Measurements from ENCODE around the gene SLF2. TPM values are rescaled to one million over a fixed set of nuclear protein-coding genes. Genes with fewer than 3 reads are reported as not detected.

Gene SLF2
- total RNA-seq, 3 donors from 2014 or later (not counting 1 experiment from before 2014, with no cell fraction given), result 24.2 to 35.4 (median 30.9) TPM

- DNase-seq, result no peak
- H3K4me3 ChIP-seq (ENCODE audit: low read length), result no peak overlapping the region
- no peaks in the 10 kb centered on the region for H3K9me3 ChIP-seq (ENCODE audit: control insufficient read depth, insufficient read depth, low read length)
- H3K27me3 Mint-ChIP-seq (ENCODE audit: low read depth in 2 of 2), result peaks cover under 1 to 4% of the 10 kb centered on the region in 2 donors
- H3K27me3 ChIP-seq (ENCODE audit: control insufficient read depth, insufficient read depth, low read length), result no peaks in the 10 kb centered on the region
- H3K27ac ChIP-seq (ENCODE audit: low read length), result no peak overlapping the region
- no peak for TF ChIP-seq CTCF (IDR thresholded peaks at IDR 0.05)
- intact Hi-C loops (cut with micrococcal nuclease), result no loop called here
- peaks cover 6% of the 10 kb centered on the region in 2 donors for H3K4me1 Mint-ChIP-seq
- no peak overlapping the region for H3K4me3 Mint-ChIP-seq
- no peaks in the 10 kb centered on the region for H3K36me3 Mint-ChIP-seq
- H3K9me3 Mint-ChIP-seq, result no peaks in the 10 kb centered on the region
- peaks cover 4% of the 10 kb centered on the region for H3K36me3 ChIP-seq (ENCODE audit: control insufficient read depth, insufficient read depth, low read length)
- ATAC-seq, result no peak
- H3K4me1 ChIP-seq (ENCODE audit: control insufficient read depth, insufficient read depth, low read length), result peaks cover 6% of the 10 kb centered on the region
- 87% methylated on average over 13 of the region's 13 CpGs for WGBS (ENCODE audit: insufficient coverage)
- H3K27ac Mint-ChIP-seq, result no peak overlapping the region
Measured at GRCh38 chr10:101007915-101008822, 95.4 kb downstream of the SLF2 start.

GRCh38 chr10:101008823-101009423, 96.2 kb downstream of the SLF2 start:
- Histone ChIP-seq H3K36me3 (ENCODE audit: control insufficient read depth, insufficient read depth, low read length) (peaks cover 4% of the 10 kb centered on the region), H3K27ac (ENCODE audit: low read length) (no peak overlapping the region), H3K27me3 (ENCODE audit: control insufficient read depth, insufficient read depth, low read length) (no peaks in the 10 kb centered on the region), H3K4me3 (ENCODE audit: low read length) (no peak overlapping the region), H3K9me3 (ENCODE audit: control insufficient read depth, insufficient read depth, low read length) (no peaks in the 10 kb centered on the region), H3K4me1 (ENCODE audit: control insufficient read depth, insufficient read depth, low read length) (peaks cover 8% of the 10 kb centered on the region)
- no peaks in the 10 kb centered on the region for H3K9me3 Mint-ChIP-seq
- H3K4me3 Mint-ChIP-seq, result no peak overlapping the region
- WGBS (ENCODE audit: insufficient coverage), result 96% methylated on average over 6 of the region's 6 CpGs
- intact Hi-C loops (cut with micrococcal nuclease), result no loop called here
- ATAC-seq (no peak), DNase-seq (no peak)
- no peaks in the 10 kb centered on the region for H3K36me3 Mint-ChIP-seq
- peaks cover 4 to 8% of the 10 kb centered on the region in 2 donors for H3K27me3 Mint-ChIP-seq (ENCODE audit: low read depth in 2 of 2)
- TF ChIP-seq CTCF (IDR thresholded peaks at IDR 0.05), result no peak
- H3K27ac Mint-ChIP-seq, result no peak overlapping the region
- peaks cover 10% of the 10 kb centered on the region in 2 donors for H3K4me1 Mint-ChIP-seq

- H3K9me3 Mint-ChIP-seq, result no peaks in the 10 kb centered on the region
- H3K36me3 Mint-ChIP-seq, result no peaks in the 10 kb centered on the region
- ATAC-seq, result no peak
- H3K27me3 Mint-ChIP-seq (ENCODE audit: low read depth in 2 of 2), result peaks cover 8 to 15% of the 10 kb centered on the region in 2 donors
- WGBS (ENCODE audit: insufficient coverage), result 93% methylated on average over 22 of the region's 22 CpGs
- Histone ChIP-seq H3K9me3 (ENCODE audit: control insufficient read depth, insufficient read depth, low read length) (no peaks in the 10 kb centered on the region), H3K4me1 (ENCODE audit: control insufficient read depth, insufficient read depth, low read length) (peaks cover 8% of the 10 kb centered on the region), H3K27me3 (ENCODE audit: control insufficient read depth, insufficient read depth, low read length) (peaks cover under 1% of the 10 kb centered on the region), H3K27ac (ENCODE audit: low read length) (no peak overlapping the region), H3K4me3 (ENCODE audit: low read length) (no peak overlapping the region), H3K36me3 (ENCODE audit: control insufficient read depth, insufficient read depth, low read length) (peaks cover 4% of the 10 kb centered on the region)
- TF ChIP-seq CTCF (IDR thresholded peaks at IDR 0.05), result no peak
- no peak overlapping the region for H3K27ac Mint-ChIP-seq
- peaks cover 10 to 16% of the 10 kb centered on the region in 2 donors for H3K4me1 Mint-ChIP-seq
- DNase-seq, result no peak
- intact Hi-C loops (cut with micrococcal nuclease), result loop anchor here (5.0 kb wide), 1 partner anchor 338 kb away; no protein-coding TSS in a partner anchor
- no peak overlapping the region for H3K4me3 Mint-ChIP-seq
Measured at GRCh38 chr10:101010329-101010728, 97.6 kb downstream of the SLF2 start.
